IMR-90 (cell line): Measurements from ENCODE around the gene TEF. TPM values are rescaled to one million over a fixed set of nuclear protein-coding genes. Genes with fewer than 3 reads are reported as not detected.

Experiments
- ATAC-seq: fragments of 200-7000 bp; cut with Tn5 transposase; 2 replicates; pipeline ENCODE4 v1.9.1; 2020; ENCODE audit warnings: low read depth, mild to moderate bottlenecking, moderate library complexity
- BruUV-seq: library from RNA; stranded (reverse); fragments of 400-500 nt; replicated peaks from 2 replicates; lab custom pipeline; 2021; lab: Mats Ljungman, UMichigan
- CTCF ChIA-PET: fragments of 300-600 bp; formaldehyde crosslinking; extraction: SDS; loops from one replicate; lab custom pipeline; 2021; ENCODE audit warnings: antibody characterized with exemption; lab: Yijun Ruan, JAX
- POLR2A ChIA-PET: fragments of 300-600 bp; sonication (Branson Sonifier 250); formaldehyde crosslinking; loops from one replicate; lab custom pipeline; 2022; ENCODE audit warnings: antibody characterized with exemption; ENCODE audit not compliant: unreplicated experiment; lab: Charles Lee
- DNase-seq: peaks from one replicate; pipeline ENCODE4 v3.0.0; 2013
- H2AFZ ChIP-seq: replicated peaks from 2 replicates; pipeline ENCODE3; 2013; ENCODE audit warnings: low read length, mild to moderate bottlenecking; ENCODE audit not compliant: poor library complexity
- H2AK5ac ChIP-seq: 2 replicates; pipeline ENCODE4 v1.6.1; 2013; ENCODE audit warnings: low read depth, low read length, inconsistent platforms
- H2AK9ac ChIP-seq: replicated peaks from 2 replicates; pipeline ENCODE3; 2013; ENCODE audit warnings: mild to moderate bottlenecking, low read depth, low read length, moderate library complexity; ENCODE audit not compliant: poor library complexity
- H2BK120ac ChIP-seq: 2 replicates; pipeline ENCODE4 v1.6.1; 2013; ENCODE audit warnings: low read depth, low read length, inconsistent platforms
- H2BK15ac ChIP-seq: 3 replicates; pipeline ENCODE4 v1.6.1; 2013; ENCODE audit warnings: low read depth, low read length, inconsistent platforms
- H2BK20ac ChIP-seq: 2 replicates; pipeline ENCODE4 v1.6.1; 2013; ENCODE audit warnings: low read depth, mild to moderate bottlenecking, inconsistent platforms, low read length, moderate library complexity
- H2BK5ac ChIP-seq: 2 replicates; pipeline ENCODE4 v1.6.1; 2013; ENCODE audit warnings: mild to moderate bottlenecking, low read depth, low read length, inconsistent platforms; ENCODE audit not compliant: poor library complexity, severe bottlenecking
- H3K14ac ChIP-seq: replicated peaks from 2 replicates; pipeline ENCODE4 v1.6.1; 2013; ENCODE audit warnings: low read depth, low read length, inconsistent platforms
- H3K18ac ChIP-seq: 2 replicates; pipeline ENCODE4 v1.6.1; 2013; ENCODE audit warnings: low read depth, low read length, control low read depth
- H3K23ac ChIP-seq: 2 replicates; pipeline ENCODE4 v1.6.1; 2013; ENCODE audit warnings: low read depth, low read length, inconsistent platforms
- H3K27ac ChIP-seq: 2 replicates; pipeline ENCODE4 v1.5.1; 2013; ENCODE audit warnings: mild to moderate bottlenecking, control low read depth, low read length; ENCODE audit not compliant: insufficient read depth
- H3K27me3 ChIP-seq: 2 replicates; pipeline ENCODE4 v1.6.1; 2013; ENCODE audit warnings: low read length; ENCODE audit not compliant: control insufficient read depth, insufficient read depth
- H3K36me3 ChIP-seq: 2 replicates; pipeline ENCODE4 v1.6.1; 2013; ENCODE audit warnings: low read length, mixed read lengths; ENCODE audit not compliant: control insufficient read depth, insufficient read depth
- H3K4ac ChIP-seq: 2 replicates; pipeline ENCODE4 v1.6.1; 2013; ENCODE audit warnings: low read depth, low read length, inconsistent platforms
- H3K4me1 ChIP-seq: 2 replicates; pipeline ENCODE4 v1.6.1; 2013; ENCODE audit warnings: low read length, mixed read lengths; ENCODE audit not compliant: control insufficient read depth, insufficient read depth
- H3K4me2 ChIP-seq: 2 replicates; pipeline ENCODE4 v1.6.1; 2013; ENCODE audit warnings: low read depth, mild to moderate bottlenecking, control low read depth, low read length, moderate library complexity
- H3K4me3 ChIP-seq: 2 replicates; pipeline ENCODE4 v1.5.1; 2013; ENCODE audit warnings: low read depth, mild to moderate bottlenecking, control low read depth, low read length, moderate library complexity; ENCODE audit not compliant: insufficient read depth
- H3K56ac ChIP-seq: 2 replicates; pipeline ENCODE4 v1.6.1; 2013; ENCODE audit warnings: low read length, inconsistent platforms; ENCODE audit not compliant: insufficient read depth; ENCODE audit errors: extremely low read depth
- H3K79me1 ChIP-seq, 2 experiments: 2 replicates each; pipeline ENCODE4 v1.6.1; 2013; ENCODE audit warnings: low read length in 2 of 2, inconsistent platforms in 1 of 2, low read depth in 1 of 2
- H3K9ac ChIP-seq: 2 replicates; pipeline ENCODE4 v1.6.1; 2013; ENCODE audit warnings: low read depth, low read length, control low read depth
- H3K9me1 ChIP-seq: 2 replicates; pipeline ENCODE4 v1.6.1; 2013; ENCODE audit warnings: low read length, inconsistent platforms; ENCODE audit not compliant: insufficient read depth
- H3K9me3 ChIP-seq: 2 replicates; pipeline ENCODE4 v1.6.1; 2013; ENCODE audit warnings: low read length; ENCODE audit not compliant: control insufficient read depth, insufficient read depth
- H4K20me1 ChIP-seq: 2 replicates; pipeline ENCODE4 v1.6.1; 2013; ENCODE audit warnings: low read length, inconsistent platforms; ENCODE audit not compliant: insufficient read depth
- H4K5ac ChIP-seq: 2 replicates; pipeline ENCODE4 v1.6.1; 2013; ENCODE audit warnings: mild to moderate bottlenecking, low read depth, low read length, control low read depth
- H4K8ac ChIP-seq, 2 experiments: 2 replicates each; pipeline ENCODE4 v1.6.1; 2013; ENCODE audit warnings: low read depth in 2 of 2, low read length in 2 of 2, control low read depth in 1 of 2, inconsistent platforms in 1 of 2
- H4K91ac ChIP-seq: 2 replicates; pipeline ENCODE4 v1.6.1; 2013; ENCODE audit warnings: low read depth, low read length, inconsistent platforms; ENCODE audit not compliant: insufficient read depth
- BHLHE40 ChIP-seq: fragments of 150-350 bp; IDR thresholded peaks from 2 replicates; pipeline ENCODE4 v1.6.1; 2016; ENCODE audit warnings: mild to moderate bottlenecking, low read depth, low read length
- MAFK ChIP-seq: IDR thresholded peaks from 2 replicates; pipeline ENCODE4 v1.6.1; 2012; ENCODE audit warnings: low read depth, low read length, improper control_type of control experiment
- NFE2L2 ChIP-seq: fragments of 150-350 bp; IDR thresholded peaks from 2 replicates; pipeline ENCODE4 v1.6.1; 2016; ENCODE audit warnings: low read depth, mild to moderate bottlenecking, low read length
- SMC3 ChIP-seq: fragments of 150-350 bp; IDR thresholded peaks from 2 replicates; pipeline ENCODE4 v1.6.1; 2016; ENCODE audit warnings: low read depth, mild to moderate bottlenecking, antibody characterized with exemption, low read length, moderate library complexity
- WGBS, 2 experiments: methylation state at CpG; one replicate each; pipeline versions ENCODE4 v1.1.5 to v1.1.7; 2013; ENCODE audit warnings: missing lambda C conversion rate in 2 of 2; ENCODE audit not compliant: insufficient read length in 1 of 2; ENCODE audit errors: extremely low coverage in 2 of 2; 5-methylcytosine and 5-hydroxymethylcytosine counted together
- dilution Hi-C: fragments of 300-500 bp; cut with HindIII; formaldehyde crosslinking; loops from one replicate; pipeline ENCODE4 v1.14.3; 2018; ENCODE audit warnings: low sequenced_read_pairs; ENCODE audit not compliant: unreplicated experiment
- in situ Hi-C: fragments of 300-500 bp; cut with MboI; formaldehyde crosslinking; loops from 3 replicates; pipeline ENCODE4 v1.14.3; 2019; ENCODE audit warnings: low sequenced_read_pairs, inconsistent platforms, mixed read lengths
- intact Hi-C: fragments of 100-400 bp; cut with micrococcal nuclease; formaldehyde crosslinking; loops from 2 replicates; pipeline ENCODE4 v1.10.0; 2022
- polyA plus RNA-seq, 3 experiments: library from polyadenylated mRNA; depleted of rRNA; stranded (reverse); fragments of >200 nt; gene quantifications; 2 replicates each; pipeline ENCODE4 v1.2.3, GENCODE V29; 2012; ENCODE audit warnings: low replicate concordance in 1 of 3
- total RNA-seq: library from RNA; depleted of rRNA; stranded (reverse); fragments of >200 nt; gene quantifications from 2 replicates; pipeline ENCODE4 v1.2.3, GENCODE V29; 2012
- TF ChIP-seq, protein P1 (sequence below): conservative IDR thresholded peaks from 2 replicates; pipeline ENCODE4 v1.5.1; 2012; ENCODE audit warnings: mild to moderate bottlenecking, low read depth, low read length, improper control_type of control experiment

TEF gene
- total and polyA plus RNA-seq, 2 of the 4 experiments (the other 2 are of a cell fraction), result 5.6 to 11.6 TPM

DNA sequence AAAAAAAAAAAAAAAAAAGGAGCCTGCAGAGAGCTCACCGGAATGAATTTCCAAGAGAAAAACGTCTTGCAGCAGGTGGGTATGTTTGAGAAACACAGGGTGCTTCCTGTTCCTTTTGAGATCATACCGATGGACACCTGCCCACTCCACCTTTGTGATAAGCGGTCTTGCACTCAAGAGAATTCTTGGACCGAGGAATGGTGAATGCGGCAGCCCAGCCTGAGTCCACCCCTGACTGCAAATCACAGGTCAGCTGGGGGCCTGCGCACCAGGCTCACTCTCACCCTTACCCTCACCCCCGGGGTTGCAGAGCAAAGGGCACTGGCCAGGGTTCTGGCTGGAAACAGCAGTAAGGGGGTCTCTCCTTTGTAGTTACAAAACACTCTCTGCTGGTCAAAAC is 16.8 kb upstream of the TEF start:
- Histone ChIP-seq H3K4ac (no peak overlapping the region), H4K5ac (no peak overlapping the region), H3K27ac (no peak overlapping the region), H3K9me1 (peaks cover 4% of the 10 kb centered on the region), H3K4me1 (peaks cover 11% of the 10 kb centered on the region), H2AFZ (no peak overlapping the region), H2BK120ac (no peak overlapping the region), H2BK15ac (no peak overlapping the region), H4K20me1 (peaks cover 16% of the 10 kb centered on the region; the same call in 1 of the 2 replicates), H3K4me3 (no peak overlapping the region), H2AK9ac (no peak overlapping the region), H2BK20ac (no peak overlapping the region), H3K23ac (no peak overlapping the region), H3K4me2 (no peak overlapping the region), H3K18ac (no peak overlapping the region), H3K56ac (no peak overlapping the region), H4K8ac (no peak overlapping the region), H2BK5ac (no peak overlapping the region), H3K79me1 (peaks cover 0 to 11% of the 10 kb centered on the region in 2 experiments; a peak in 1 of 4 replicates), H3K9me3 (peaks cover 2% of the 10 kb centered on the region; the same call in 1 of the 2 replicates), H3K9ac (no peak overlapping the region), H3K27me3 (peaks cover 3% of the 10 kb centered on the region; the same call in 1 of the 2 replicates), H3K36me3 (peaks cover 10% of the 10 kb centered on the region), H2AK5ac (no peak overlapping the region), H3K14ac (no peak overlapping the region), H4K91ac (no peak overlapping the region)
- DNase-seq (no peak), ATAC-seq (no peak)
- dilution Hi-C loops, result no loop called here
- in situ Hi-C loops, result no loop called here
- ChIA-PET CTCF (no interaction called here), POLR2A (interaction anchor here (1.0 kb wide), 1 partner anchor 16 kb away, joined by 5 read pairs; the partner anchor contains the start of gene TEF)
- 39% methylated on average over 3 of the region's 8 CpGs; no CpG with 5 or more reads in 1 of the 2 experiments for WGBS, 2 experiments
- BruUV-seq, result no TSS peak
- intact Hi-C loops, result no loop called here
- no peak for TF ChIP-seq NFE2L2
- no peak for TF ChIP-seq BHLHE40
- no peak for TF ChIP-seq SMC3
- TF ChIP-seq, protein P1, sequence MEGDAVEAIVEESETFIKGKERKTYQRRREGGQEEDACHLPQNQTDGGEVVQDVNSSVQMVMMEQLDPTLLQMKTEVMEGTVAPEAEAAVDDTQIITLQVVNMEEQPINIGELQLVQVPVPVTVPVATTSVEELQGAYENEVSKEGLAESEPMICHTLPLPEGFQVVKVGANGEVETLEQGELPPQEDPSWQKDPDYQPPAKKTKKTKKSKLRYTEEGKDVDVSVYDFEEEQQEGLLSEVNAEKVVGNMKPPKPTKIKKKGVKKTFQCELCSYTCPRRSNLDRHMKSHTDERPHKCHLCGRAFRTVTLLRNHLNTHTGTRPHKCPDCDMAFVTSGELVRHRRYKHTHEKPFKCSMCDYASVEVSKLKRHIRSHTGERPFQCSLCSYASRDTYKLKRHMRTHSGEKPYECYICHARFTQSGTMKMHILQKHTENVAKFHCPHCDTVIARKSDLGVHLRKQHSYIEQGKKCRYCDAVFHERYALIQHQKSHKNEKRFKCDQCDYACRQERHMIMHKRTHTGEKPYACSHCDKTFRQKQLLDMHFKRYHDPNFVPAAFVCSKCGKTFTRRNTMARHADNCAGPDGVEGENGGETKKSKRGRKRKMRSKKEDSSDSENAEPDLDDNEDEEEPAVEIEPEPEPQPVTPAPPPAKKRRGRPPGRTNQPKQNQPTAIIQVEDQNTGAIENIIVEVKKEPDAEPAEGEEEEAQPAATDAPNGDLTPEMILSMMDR, result no peak
- no peak for TF ChIP-seq MAFK
